Mammary epithelial cell (primary cell): ENCODE measurements around the gene DUOX2.

Source experiments
- EZH2 ChIP-seq: IDR thresholded peaks from 2 replicates; pipeline ENCODE4 v1.6.1; 2012; ENCODE audit warnings: low read length, inconsistent platforms, borderline replicate concordance
- TF ChIP-seq, protein P1 (sequence below), 2 donors: IDR thresholded peaks in 1 of 2; conservative IDR thresholded peaks in 1 of 2; 2 replicates each; pipeline ENCODE4 v1.5.1; 2011 to 2012; ENCODE audit warnings: inconsistent platforms in 2 of 2, low read length in 2 of 2, mild to moderate bottlenecking in 2 of 2, control low read depth in 1 of 2, low read depth in 1 of 2; ENCODE audit not compliant: insufficient read depth in 1 of 2; ENCODE audit errors: extremely low read depth in 1 of 2

GRCh38 chr15:45151998-45152828, 38.2 kb upstream of the DUOX2 start:
- TF ChIP-seq, protein P1, sequence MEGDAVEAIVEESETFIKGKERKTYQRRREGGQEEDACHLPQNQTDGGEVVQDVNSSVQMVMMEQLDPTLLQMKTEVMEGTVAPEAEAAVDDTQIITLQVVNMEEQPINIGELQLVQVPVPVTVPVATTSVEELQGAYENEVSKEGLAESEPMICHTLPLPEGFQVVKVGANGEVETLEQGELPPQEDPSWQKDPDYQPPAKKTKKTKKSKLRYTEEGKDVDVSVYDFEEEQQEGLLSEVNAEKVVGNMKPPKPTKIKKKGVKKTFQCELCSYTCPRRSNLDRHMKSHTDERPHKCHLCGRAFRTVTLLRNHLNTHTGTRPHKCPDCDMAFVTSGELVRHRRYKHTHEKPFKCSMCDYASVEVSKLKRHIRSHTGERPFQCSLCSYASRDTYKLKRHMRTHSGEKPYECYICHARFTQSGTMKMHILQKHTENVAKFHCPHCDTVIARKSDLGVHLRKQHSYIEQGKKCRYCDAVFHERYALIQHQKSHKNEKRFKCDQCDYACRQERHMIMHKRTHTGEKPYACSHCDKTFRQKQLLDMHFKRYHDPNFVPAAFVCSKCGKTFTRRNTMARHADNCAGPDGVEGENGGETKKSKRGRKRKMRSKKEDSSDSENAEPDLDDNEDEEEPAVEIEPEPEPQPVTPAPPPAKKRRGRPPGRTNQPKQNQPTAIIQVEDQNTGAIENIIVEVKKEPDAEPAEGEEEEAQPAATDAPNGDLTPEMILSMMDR (conservative IDR thresholded peaks at IDR 0.05 in 1 of 2, IDR thresholded peaks at IDR 0.05 in 1 of 2; ENCODE audit: extremely low read depth in 1 of 2, insufficient read depth in 1 of 2, low read depth in 1 of 2, low read length in 2 of 2): no peak
- no peak for TF ChIP-seq EZH2
